K562 (cell line): ENCODE data around the gene CLIC3. TPM values are rescaled to one million over a fixed set of nuclear protein-coding genes. Genes with fewer than 3 reads are reported as not detected.
A peak's percentile ranks its signal among the peaks of the same experiment; 100 is the strongest.

Experiments used
- ATF7 ChIP-seq: fragments of 450-650 bp; IDR thresholded peaks from 2 replicates; pipeline ENCODE4 v1.7.1; 2014; ENCODE audit warnings: mild to moderate bottlenecking, moderate library complexity
- FIP1L1 ChIP-seq: fragments of 200-400 bp; formaldehyde crosslinking; IDR thresholded peaks from 2 replicates; pipeline ENCODE4 v1.6.1; 2018; ENCODE audit warnings: mild to moderate bottlenecking, low read depth, low read length; ENCODE audit not compliant: poor library complexity, severe bottlenecking
- FUS ChIP-seq: fragments of 200-400 bp; formaldehyde crosslinking; optimal IDR thresholded peaks from 2 replicates; pipeline ENCODE3; 2017; ENCODE audit warnings: low read depth, low read length
- HDAC2 ChIP-seq: fragments of 450-650 bp; IDR thresholded peaks from 2 replicates; pipeline ENCODE4 v1.6.1; 2016; ENCODE audit warnings: mild to moderate bottlenecking
- MYBL2 ChIP-seq, 2 experiments: fragments of 450-650 bp in 1 of 2; sonication (generic) in 1 of 2; formaldehyde crosslinking in 1 of 2; IDR thresholded peaks; 2 replicates each; pipeline versions ENCODE4 v1.6.1 to v1.8.1; 2017 to 2022; ENCODE audit warnings: borderline replicate concordance in 1 of 2, inconsistent platforms in 1 of 2, low read depth in 1 of 2, mild to moderate bottlenecking in 1 of 2, missing genetic modification reagents in 1 of 2, moderate library complexity in 1 of 2
- NONO ChIP-seq, 2 experiments: fragments of 200-400 bp in 1 of 2; fragments of 450-650 bp in 1 of 2; formaldehyde crosslinking in 1 of 2; IDR thresholded peaks; 2 replicates each; pipeline ENCODE4 v1.6.1; 2017; ENCODE audit warnings: low read depth in 2 of 2, mild to moderate bottlenecking in 2 of 2, moderate library complexity in 2 of 2, low read length in 1 of 2
- NUFIP1 ChIP-seq: fragments of 450-650 bp; IDR thresholded peaks from 2 replicates; pipeline ENCODE4 v1.6.1; 2018; ENCODE audit not compliant: partially characterized antibody
- PHTF2 ChIP-seq: fragments of 250-450 bp; sonication (Bioruptor Pico); IDR thresholded peaks from 2 replicates; pipeline ENCODE4 v1.5.0; 2021; ENCODE audit warnings: mild to moderate bottlenecking
- POLR2B ChIP-seq: fragments of 450-650 bp; IDR thresholded peaks from 2 replicates; pipeline ENCODE4 v1.6.1; 2018; ENCODE audit warnings: low read depth; ENCODE audit not compliant: partially characterized antibody
- RB1 ChIP-seq: fragments of 450-650 bp; IDR thresholded peaks from 2 replicates; pipeline ENCODE4 v1.6.1; 2017; ENCODE audit warnings: low read depth, mild to moderate bottlenecking
- SETDB1 ChIP-seq: IDR thresholded peaks from one replicate; pipeline ENCODE4 v1.6.1; 2012; ENCODE audit warnings: low read length, control low read depth, inconsistent platforms
- SRSF3 ChIP-seq: fragments of 200-400 bp; formaldehyde crosslinking; IDR thresholded peaks from 2 replicates; pipeline ENCODE4 v1.6.1; 2016; ENCODE audit warnings: mild to moderate bottlenecking, low read length, moderate library complexity; ENCODE audit not compliant: insufficient read depth
- ZBTB11 ChIP-seq, 3 experiments: fragments of 200-800 bp in 1 of 3; fragments of 250-450 bp in 1 of 3; fragments of 450-650 bp in 1 of 3; sonication (Bioruptor Pico) in 1 of 3; sonication (Bioruptor generic) in 1 of 3; formaldehyde crosslinking in 1 of 3; IDR thresholded peaks; 2 replicates each; pipeline versions ENCODE4 v1.6.1 to v1.8.0; 2016 to 2022; ENCODE audit warnings: mild to moderate bottlenecking in 2 of 3, missing genetic modification characterization in 2 of 3, missing compliant biosample characterization in 1 of 3, moderate library complexity in 1 of 3
- ZNF217 ChIP-seq: sonication (generic); formaldehyde crosslinking; IDR thresholded peaks from 2 replicates; pipeline ENCODE4 v1.8.0; 2022; ENCODE audit warnings: mild to moderate bottlenecking, missing genetic modification reagents
- ZNF583 ChIP-seq: fragments of 250-450 bp; sonication (Bioruptor Pico); IDR thresholded peaks from 2 replicates; pipeline ENCODE4 v1.4.0; 2020
- ZNF586 ChIP-seq: fragments of 450-650 bp; formaldehyde crosslinking; conservative IDR thresholded peaks from 2 replicates; pipeline ENCODE4 v1.4.0; 2020; ENCODE audit warnings: mild to moderate bottlenecking, moderate library complexity
- ZNF668 ChIP-seq: fragments of 250-450 bp; sonication (Bioruptor Pico); IDR thresholded peaks from 2 replicates; pipeline ENCODE4 v1.8.0; 2022; ENCODE audit warnings: mild to moderate bottlenecking, inconsistent platforms
- ZNF764 ChIP-seq: fragments of 250-450 bp; sonication (Bioruptor Pico); IDR thresholded peaks from 2 replicates; pipeline ENCODE4 v1.4.0; 2020; ENCODE audit warnings: low read depth, mild to moderate bottlenecking, moderate library complexity
- polyA plus RNA-seq, 8 experiments: library from polyadenylated mRNA; depleted of rRNA in 4 of 8; stranded (reverse) in 5 of 8; unstranded in 3 of 8; fragments of >200 nt; fragmentation: Nextera tagmentation in 2 of 8; fragmentation: Illumina TruSeq in 1 of 8; extraction: Ambion mirVana in 2 of 8; extraction: Trizol in 1 of 8; gene quantifications; 2 replicates each; pipeline versions ENCODE4 v1.2.1 to v1.2.3, GENCODE V29; 2011 to 2014; ENCODE audit warnings: inconsistent platforms in 1 of 8, missing spikeins in 1 of 8
- total RNA-seq, 7 experiments: library from RNA; depleted of rRNA in 6 of 7; stranded (reverse); fragments of >200 nt in 6 of 7; fragmentation: Illumina TruSeq in 2 of 7; extraction: Trizol in 2 of 7; gene quantifications; 2 replicates each; pipeline versions ENCODE4 v1.2.1 to v1.2.3, GENCODE V29; 2011 to 2021; ENCODE audit warnings: low replicate concordance in 1 of 7
- TF ChIP-seq, protein P1 (sequence below): sonication (generic); formaldehyde crosslinking; IDR thresholded peaks from 2 replicates; pipeline ENCODE4 v1.8.0; 2022; ENCODE audit warnings: missing genetic modification reagents, mild to moderate bottlenecking, borderline replicate concordance
- TF ChIP-seq, protein P2 (sequence below): fragments of 250-450 bp; sonication (Bioruptor Pico); IDR thresholded peaks from 2 replicates; pipeline ENCODE4 v1.5.0; 2021
- TF ChIP-seq, protein P3 (sequence below): sonication (generic); formaldehyde crosslinking; IDR thresholded peaks from 2 replicates; pipeline ENCODE4 v1.8.0; 2023; ENCODE audit warnings: mild to moderate bottlenecking, missing genetic modification reagents

The CLIC3 gene
- total and polyA plus RNA-seq, 9 of the 15 experiments (the other 6 are each of a cell fraction or from before 2014, with no cell fraction given), result 0.27 to 0.29 TPM; not detected in 7

GRCh38 chr9:136991993-136992818, 4.2 kb downstream of the CLIC3 start, which contains the start of gene PAXX (continued):
- no peak for TF ChIP-seq MYBL2 (IDR thresholded peaks at IDR 0.05; ENCODE audit: low read depth)
- TF ChIP-seq MYBL2 (CRISPR knock-in tag; IDR thresholded peaks at IDR 0.05; ENCODE audit: borderline replicate concordance), result no peak
- no peak for TF ChIP-seq NUFIP1
- peak in 1 of 3 experiments; percentile 24; a peak in 1 of 6 replicates for TF ChIP-seq ZBTB11 (CRISPR knock-in tag; IDR thresholded peaks at IDR 0.05)
- no peak for TF ChIP-seq SRSF3
- no peak for TF ChIP-seq SETDB1
- TF ChIP-seq ATF7, result peak; percentile 51; the same call in 1 of the 2 replicates
- TF ChIP-seq ZNF217 (CRISPR knock-in tag), result no peak
- TF ChIP-seq FUS, result no peak
- TF ChIP-seq, protein P1, sequence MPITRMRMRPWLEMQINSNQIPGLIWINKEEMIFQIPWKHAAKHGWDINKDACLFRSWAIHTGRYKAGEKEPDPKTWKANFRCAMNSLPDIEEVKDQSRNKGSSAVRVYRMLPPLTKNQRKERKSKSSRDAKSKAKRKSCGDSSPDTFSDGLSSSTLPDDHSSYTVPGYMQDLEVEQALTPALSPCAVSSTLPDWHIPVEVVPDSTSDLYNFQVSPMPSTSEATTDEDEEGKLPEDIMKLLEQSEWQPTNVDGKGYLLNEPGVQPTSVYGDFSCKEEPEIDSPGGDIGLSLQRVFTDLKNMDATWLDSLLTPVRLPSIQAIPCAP (CRISPR knock-in tag), result no peak
- no peak for TF ChIP-seq POLR2B
- peak; percentile 42 for TF ChIP-seq HDAC2
- TF ChIP-seq NONO (IDR thresholded peaks at IDR 0.05; ENCODE audit: low read depth in 2 of 2, low read length in 1 of 2), result peak in 1 of 2 experiments; percentile 77; a peak in 2 of 4 replicates
- no peak for TF ChIP-seq ZNF586 (CRISPR knock-in tag)
- TF ChIP-seq ZNF668 (CRISPR knock-in tag), result no peak
- TF ChIP-seq PHTF2 (CRISPR knock-in tag), result no peak
- peak; percentile 96 for TF ChIP-seq RB1
- TF ChIP-seq, protein P2, sequence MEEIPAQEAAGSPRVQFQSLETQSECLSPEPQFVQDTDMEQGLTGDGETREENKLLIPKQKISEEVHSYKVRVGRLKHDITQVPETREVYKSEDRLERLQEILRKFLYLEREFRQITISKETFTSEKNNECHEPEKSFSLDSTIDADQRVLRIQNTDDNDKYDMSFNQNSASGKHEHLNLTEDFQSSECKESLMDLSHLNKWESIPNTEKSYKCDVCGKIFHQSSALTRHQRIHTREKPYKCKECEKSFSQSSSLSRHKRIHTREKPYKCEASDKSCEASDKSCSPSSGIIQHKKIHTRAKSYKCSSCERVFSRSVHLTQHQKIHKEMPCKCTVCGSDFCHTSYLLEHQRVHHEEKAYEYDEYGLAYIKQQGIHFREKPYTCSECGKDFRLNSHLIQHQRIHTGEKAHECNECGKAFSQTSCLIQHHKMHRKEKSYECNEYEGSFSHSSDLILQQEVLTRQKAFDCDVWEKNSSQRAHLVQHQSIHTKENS (CRISPR knock-in tag), result no peak
- peak; percentile 10 for TF ChIP-seq FIP1L1
- TF ChIP-seq, protein P3, sequence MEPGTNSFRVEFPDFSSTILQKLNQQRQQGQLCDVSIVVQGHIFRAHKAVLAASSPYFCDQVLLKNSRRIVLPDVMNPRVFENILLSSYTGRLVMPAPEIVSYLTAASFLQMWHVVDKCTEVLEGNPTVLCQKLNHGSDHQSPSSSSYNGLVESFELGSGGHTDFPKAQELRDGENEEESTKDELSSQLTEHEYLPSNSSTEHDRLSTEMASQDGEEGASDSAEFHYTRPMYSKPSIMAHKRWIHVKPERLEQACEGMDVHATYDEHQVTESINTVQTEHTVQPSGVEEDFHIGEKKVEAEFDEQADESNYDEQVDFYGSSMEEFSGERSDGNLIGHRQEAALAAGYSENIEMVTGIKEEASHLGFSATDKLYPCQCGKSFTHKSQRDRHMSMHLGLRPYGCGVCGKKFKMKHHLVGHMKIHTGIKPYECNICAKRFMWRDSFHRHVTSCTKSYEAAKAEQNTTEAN, result no peak
- no peak for TF ChIP-seq ZNF764
- no peak for TF ChIP-seq ZNF583 (CRISPR knock-in tag)
